Panc1 (cell line): ENCODE measurements around the gene UNC13C.

Source experiments
- CTCF ChIP-seq: fragments of 450-650 bp; IDR thresholded peaks from 2 replicates; pipeline ENCODE4 v1.5.1; 2017; ENCODE audit warnings: mild to moderate bottlenecking
- TCF7L2 ChIP-seq: IDR thresholded peaks from 2 replicates; pipeline ENCODE4 v1.6.1; 2011; ENCODE audit warnings: mild to moderate bottlenecking, low read depth, low read length, inconsistent platforms

- TF ChIP-seq TCF7L2, result no peak
- TF ChIP-seq CTCF, result no peak
Observed at GRCh38 chr15:54131410-54131809, 153.2 kb downstream of the UNC13C start.
